ENCODE data around the gene P4HA3.

The P4HA3 gene

DNA sequence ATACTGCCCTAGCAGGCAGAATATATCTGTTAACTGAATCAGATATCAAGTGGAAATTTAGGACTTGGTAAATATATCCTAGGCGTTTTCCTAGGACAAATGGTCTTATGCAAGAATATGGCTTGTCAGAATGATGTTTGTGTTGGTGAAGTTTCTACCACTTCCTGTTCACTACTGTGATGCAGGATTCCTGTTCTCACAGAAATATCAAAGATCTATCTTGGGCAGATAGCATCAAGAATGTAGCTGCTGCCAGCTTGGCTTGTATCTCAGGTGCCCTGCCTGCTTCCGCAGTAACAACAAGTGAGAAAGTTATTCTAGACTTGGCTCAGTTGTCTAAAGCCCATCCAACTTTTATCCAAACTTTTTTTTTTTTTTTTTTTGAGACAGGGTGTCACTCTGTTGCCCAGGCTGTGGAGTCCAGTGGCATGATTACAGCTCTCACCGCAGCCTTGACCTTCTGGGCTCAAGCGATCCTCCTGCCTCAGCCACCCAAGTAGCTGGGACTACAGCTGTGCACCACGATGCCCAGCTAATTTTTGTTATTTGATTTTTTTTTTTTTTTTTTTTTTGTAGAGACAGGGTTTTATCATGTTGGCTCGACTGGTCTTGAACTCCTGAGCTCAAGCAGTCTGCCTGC lies 79.0 kb downstream of the P4HA3 start:
- H3K27ac ChIP-seq (replicated peaks) = no peak overlapping the region
- TF ChIP-seq REST (IDR thresholded peaks at IDR 0.05; ENCODE audit: insufficient replicate concordance, low read depth) (no peak), POLR2AphosphoS5 (IDR thresholded peaks at IDR 0.05; ENCODE audit: low read depth) (no peak), SPI1 (IDR thresholded peaks at IDR 0.05; ENCODE audit: borderline replicate concordance, low read depth) (no peak), GABPA (IDR thresholded peaks at IDR 0.05; ENCODE audit: low read depth) (no peak)
- TF ChIP-seq, protein P1, sequence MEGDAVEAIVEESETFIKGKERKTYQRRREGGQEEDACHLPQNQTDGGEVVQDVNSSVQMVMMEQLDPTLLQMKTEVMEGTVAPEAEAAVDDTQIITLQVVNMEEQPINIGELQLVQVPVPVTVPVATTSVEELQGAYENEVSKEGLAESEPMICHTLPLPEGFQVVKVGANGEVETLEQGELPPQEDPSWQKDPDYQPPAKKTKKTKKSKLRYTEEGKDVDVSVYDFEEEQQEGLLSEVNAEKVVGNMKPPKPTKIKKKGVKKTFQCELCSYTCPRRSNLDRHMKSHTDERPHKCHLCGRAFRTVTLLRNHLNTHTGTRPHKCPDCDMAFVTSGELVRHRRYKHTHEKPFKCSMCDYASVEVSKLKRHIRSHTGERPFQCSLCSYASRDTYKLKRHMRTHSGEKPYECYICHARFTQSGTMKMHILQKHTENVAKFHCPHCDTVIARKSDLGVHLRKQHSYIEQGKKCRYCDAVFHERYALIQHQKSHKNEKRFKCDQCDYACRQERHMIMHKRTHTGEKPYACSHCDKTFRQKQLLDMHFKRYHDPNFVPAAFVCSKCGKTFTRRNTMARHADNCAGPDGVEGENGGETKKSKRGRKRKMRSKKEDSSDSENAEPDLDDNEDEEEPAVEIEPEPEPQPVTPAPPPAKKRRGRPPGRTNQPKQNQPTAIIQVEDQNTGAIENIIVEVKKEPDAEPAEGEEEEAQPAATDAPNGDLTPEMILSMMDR (IDR thresholded peaks at IDR 0.05; ENCODE audit: insufficient read depth, low read length) = no peak
- no peak for DNase-seq (ENCODE audit: low read depth in 1 of 2, low spot score in 1 of 2)
- H3K27me3 ChIP-seq (ENCODE audit: insufficient read depth, poor library complexity, severe bottlenecking) = no peaks in the 10 kb centered on the region
- no peak overlapping the region for H3K4me3 ChIP-seq (replicated peaks; ENCODE audit: insufficient read depth, low read length)

DNA sequence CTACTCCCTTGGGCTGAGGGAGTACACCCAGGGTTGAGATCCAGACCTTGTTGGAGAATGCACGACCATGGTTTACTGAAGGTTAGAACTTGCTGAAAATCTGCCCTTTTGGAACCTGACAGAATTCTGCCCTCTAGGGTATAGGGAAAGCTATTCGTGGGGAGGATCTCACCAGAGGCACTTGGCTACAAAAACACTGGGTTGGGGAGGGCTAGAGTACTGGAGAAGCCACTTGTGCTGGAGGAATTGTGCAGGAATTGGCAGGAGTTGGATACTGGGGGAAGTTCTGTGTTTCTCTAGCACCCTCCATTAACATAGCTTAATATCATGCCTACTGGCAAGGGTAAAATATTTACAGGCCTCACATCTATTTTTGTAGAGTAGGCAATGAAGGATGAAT lies 84.5 kb downstream of the P4HA3 start:
- H3K4me3 ChIP-seq (replicated peaks; ENCODE audit: insufficient read depth, low read length) = no peak overlapping the region
- H3K27ac ChIP-seq (replicated peaks) = no peak overlapping the region
- H3K27me3 ChIP-seq (ENCODE audit: insufficient read depth, poor library complexity, severe bottlenecking) = no peaks in the 10 kb centered on the region
- no peak for DNase-seq (ENCODE audit: low read depth in 1 of 2, low spot score in 1 of 2)
- TF ChIP-seq POLR2AphosphoS5 (IDR thresholded peaks at IDR 0.05; ENCODE audit: low read depth) = no peak
- no peak for TF ChIP-seq REST (IDR thresholded peaks at IDR 0.05; ENCODE audit: insufficient replicate concordance, low read depth)
- no peak for TF ChIP-seq SPI1 (IDR thresholded peaks at IDR 0.05; ENCODE audit: borderline replicate concordance, low read depth)
- TF ChIP-seq, protein P1 (IDR thresholded peaks at IDR 0.05; ENCODE audit: insufficient read depth, low read length) = no peak
- no peak for TF ChIP-seq GABPA (IDR thresholded peaks at IDR 0.05; ENCODE audit: low read depth)

GRCh38 chr11:74225565-74225964 lies 85.9 kb downstream of the P4HA3 start:
- Histone ChIP-seq H3K27ac (replicated peaks) (no peak overlapping the region), H3K27me3 (ENCODE audit: insufficient read depth, poor library complexity, severe bottlenecking) (no peaks in the 10 kb centered on the region), H3K4me3 (replicated peaks; ENCODE audit: insufficient read depth, low read length) (no peak overlapping the region)
- TF ChIP-seq, protein P1 (IDR thresholded peaks at IDR 0.05; ENCODE audit: insufficient read depth, low read length) = no peak
- no peak for TF ChIP-seq POLR2AphosphoS5 (IDR thresholded peaks at IDR 0.05; ENCODE audit: low read depth)
- TF ChIP-seq REST (IDR thresholded peaks at IDR 0.05; ENCODE audit: insufficient replicate concordance, low read depth) = no peak
- TF ChIP-seq SPI1 (IDR thresholded peaks at IDR 0.05; ENCODE audit: borderline replicate concordance, low read depth) = no peak
- no peak for TF ChIP-seq GABPA (IDR thresholded peaks at IDR 0.05; ENCODE audit: low read depth)
- no peak for DNase-seq (ENCODE audit: low read depth in 1 of 2, low spot score in 1 of 2)
